HEK293 (cell line): ENCODE measurements around the gene RPS29.
A peak's percentile ranks its signal among the peaks of the same experiment; 100 is the strongest.

Experiments used
- GLIS2 ChIP-seq: fragments of 450-650 bp; formaldehyde crosslinking; IDR thresholded peaks from 2 replicates; pipeline ENCODE4 v1.5.1; 2016; ENCODE audit warnings: missing biosample characterization, missing genetic modification characterization
- HIC1 ChIP-seq: fragments of 450-650 bp; formaldehyde crosslinking; IDR thresholded peaks from 2 replicates; pipeline ENCODE4 v1.5.1; 2016; ENCODE audit warnings: missing biosample characterization, missing genetic modification characterization
- HOXA7 ChIP-seq: sonication (generic); formaldehyde crosslinking; IDR thresholded peaks from 2 replicates; pipeline ENCODE4 v1.8.1; 2022; ENCODE audit warnings: missing genetic modification reagents, borderline replicate concordance
- KLF7 ChIP-seq: fragments of 450-650 bp; formaldehyde crosslinking; IDR thresholded peaks from 2 replicates; pipeline ENCODE4 v1.5.1; 2016; ENCODE audit warnings: missing biosample characterization, missing genetic modification characterization, borderline replicate concordance
- REPIN1 ChIP-seq: fragments of 450-650 bp; formaldehyde crosslinking; IDR thresholded peaks from 2 replicates; pipeline ENCODE4 v1.5.1; 2017; ENCODE audit warnings: missing biosample characterization, missing genetic modification characterization, low read depth
- ZBTB11 ChIP-seq: fragments of 450-650 bp; formaldehyde crosslinking; conservative IDR thresholded peaks from 2 replicates; pipeline ENCODE4 v1.5.1; 2016; ENCODE audit warnings: low read depth, missing biosample characterization, missing genetic modification characterization
- ZBTB49 ChIP-seq: fragments of 450-650 bp; formaldehyde crosslinking; IDR thresholded peaks from 2 replicates; pipeline ENCODE4 v1.5.1; 2016; ENCODE audit warnings: missing biosample characterization, missing genetic modification characterization, low read depth
- ZBTB8A ChIP-seq: fragments of 450-650 bp; formaldehyde crosslinking; IDR thresholded peaks from 2 replicates; pipeline ENCODE4 v1.5.1; 2016; ENCODE audit warnings: missing biosample characterization, missing genetic modification characterization
- ZNF10 ChIP-seq: fragments of 450-650 bp; formaldehyde crosslinking; IDR thresholded peaks from 2 replicates; pipeline ENCODE4 v1.5.1; 2017; ENCODE audit warnings: missing biosample characterization, missing genetic modification characterization
- ZNF114 ChIP-seq: fragments of 450-650 bp; formaldehyde crosslinking; IDR thresholded peaks from 2 replicates; pipeline ENCODE4 v1.5.0; 2017; ENCODE audit warnings: missing biosample characterization, missing genetic modification characterization
- ZNF148 ChIP-seq: fragments of 450-650 bp; formaldehyde crosslinking; IDR thresholded peaks from 2 replicates; pipeline ENCODE4 v1.5.0; 2017; ENCODE audit warnings: missing biosample characterization, missing genetic modification characterization, borderline replicate concordance
- ZNF18 ChIP-seq: fragments of 450-650 bp; formaldehyde crosslinking; IDR thresholded peaks from 2 replicates; pipeline ENCODE4 v1.5.1; 2016; ENCODE audit warnings: missing biosample characterization, missing genetic modification characterization
- ZNF239 ChIP-seq: fragments of 450-650 bp; formaldehyde crosslinking; IDR thresholded peaks from 2 replicates; pipeline ENCODE4 v1.5.1; 2016; ENCODE audit warnings: missing biosample characterization, missing genetic modification characterization
- ZNF341 ChIP-seq: fragments of 450-650 bp; formaldehyde crosslinking; IDR thresholded peaks from 2 replicates; pipeline ENCODE4; 2016; ENCODE audit warnings: low read depth, missing biosample characterization, missing genetic modification characterization
- ZNF529 ChIP-seq: fragments of 450-650 bp; formaldehyde crosslinking; IDR thresholded peaks from 2 replicates; pipeline ENCODE4 v1.5.1; 2017; ENCODE audit warnings: missing genetic modification characterization, missing biosample characterization; ENCODE audit not compliant: insufficient replicate concordance
- ZNF549 ChIP-seq: fragments of 450-650 bp; IDR thresholded peaks from 2 replicates; pipeline ENCODE4 v1.5.1; 2018; ENCODE audit warnings: missing biosample characterization, missing genetic modification characterization, mild to moderate bottlenecking, inconsistent platforms, moderate library complexity
- ZNF571 ChIP-seq: fragments of 450-650 bp; formaldehyde crosslinking; IDR thresholded peaks from 2 replicates; pipeline ENCODE4 v1.5.0; 2017; ENCODE audit warnings: missing biosample characterization, missing genetic modification characterization
- ZNF610 ChIP-seq: fragments of 450-650 bp; formaldehyde crosslinking; IDR thresholded peaks from 2 replicates; pipeline ENCODE4 v1.5.1; 2016; ENCODE audit warnings: missing biosample characterization, missing genetic modification characterization, borderline replicate concordance
- ZNF639 ChIP-seq: fragments of 450-650 bp; formaldehyde crosslinking; IDR thresholded peaks from 2 replicates; pipeline ENCODE4 v1.5.1; 2016; ENCODE audit warnings: missing biosample characterization, missing genetic modification characterization
- ZNF654 ChIP-seq: fragments of 450-650 bp; formaldehyde crosslinking; IDR thresholded peaks from 2 replicates; pipeline ENCODE4 v1.5.1; 2016; ENCODE audit warnings: low read depth, missing biosample characterization, missing genetic modification characterization
- ZNF701 ChIP-seq: fragments of 450-650 bp; formaldehyde crosslinking; IDR thresholded peaks from 2 replicates; pipeline ENCODE4 v1.5.1; 2016; ENCODE audit warnings: missing biosample characterization, missing genetic modification characterization
- ZNF704 ChIP-seq: fragments of 450-650 bp; formaldehyde crosslinking; IDR thresholded peaks from 2 replicates; pipeline ENCODE4 v1.5.1; 2016; ENCODE audit warnings: missing biosample characterization, missing genetic modification characterization
- ZNF830 ChIP-seq: fragments of 450-650 bp; IDR thresholded peaks from 2 replicates; pipeline ENCODE4 v1.5.0; 2018; ENCODE audit warnings: missing biosample characterization, missing genetic modification characterization, low read depth, mild to moderate bottlenecking, moderate library complexity
- ZSCAN16 ChIP-seq: fragments of 450-650 bp; formaldehyde crosslinking; IDR thresholded peaks from 2 replicates; pipeline ENCODE4 v1.5.1; 2016; ENCODE audit warnings: missing biosample characterization, missing genetic modification characterization

Gene RPS29

GRCh38 chr14:49585803-49586672 is at the start of gene RPS29 (continued):
- TF ChIP-seq ZNF148 (tag by site-specific recombination) = no peak
- TF ChIP-seq HOXA7 (CRISPR knock-in tag) = no peak
- TF ChIP-seq ZNF701 (tag by site-specific recombination) = no peak
- TF ChIP-seq ZBTB49 (tag by site-specific recombination) = no peak
- TF ChIP-seq ZNF529 = no peak
- no peak for TF ChIP-seq ZNF549 (tag by site-specific recombination)
- peak; percentile 22; the same call in 1 of the 2 replicates for TF ChIP-seq ZBTB11 (tag by site-specific recombination)
- peak; percentile 82 for TF ChIP-seq ZNF610
- no peak for TF ChIP-seq ZNF239 (tag by site-specific recombination)
- no peak; the same call in 1 of the 2 replicates for TF ChIP-seq KLF7 (tag by site-specific recombination)
- no peak for TF ChIP-seq ZNF654 (tag by site-specific recombination)
- no peak; the same call in 1 of the 2 replicates for TF ChIP-seq HIC1
- TF ChIP-seq ZNF10 (tag by site-specific recombination) = no peak
- no peak for TF ChIP-seq ZNF341 (tag by site-specific recombination)
- TF ChIP-seq ZNF704 = no peak
- no peak for TF ChIP-seq ZNF114
- no peak for TF ChIP-seq ZSCAN16
- TF ChIP-seq ZNF639 (tag by site-specific recombination) = peak; percentile 60
- TF ChIP-seq GLIS2 (tag by site-specific recombination) = no peak
- peak; percentile 85 for TF ChIP-seq ZBTB8A (tag by site-specific recombination)
- no peak for TF ChIP-seq ZNF830 (tag by site-specific recombination)
- no peak for TF ChIP-seq ZNF571
- no peak for TF ChIP-seq ZNF18
- no peak for TF ChIP-seq REPIN1 (tag by site-specific recombination)
